Heart right ventricle (tissue), 16 donors: ENCODE results near the gene BRD4. TPM values are rescaled to one million over a fixed set of nuclear protein-coding genes. Genes with fewer than 3 reads are reported as not detected.

Experiments
- ATAC-seq, 8 donors: fragments of 200-7000 bp; cut with Tn5 transposase; one replicate each; pipeline ENCODE4 v1.9.1; 2020; ENCODE audit warnings: mild to moderate bottlenecking in 8 of 8, moderate library complexity in 8 of 8, moderate number of reproducible peaks in 1 of 8
- DNase-seq, 2 donors: peaks; one replicate each; pipeline ENCODE4 v3.0.0-alpha.2; 2020
- H3K27ac ChIP-seq, 10 donors: fragments of 200-600 bp; sonication (generic) in 2 of 10; one replicate each; pipeline versions ENCODE4 v1.5.0 to v1.8.0; 2020 to 2022; ENCODE audit warnings: mild to moderate bottlenecking in 3 of 10
- H3K27me3 ChIP-seq, 7 donors: fragments of 200-600 bp; one replicate each; pipeline ENCODE4 v1.8.0; 2021 to 2022; ENCODE audit warnings: mild to moderate bottlenecking in 2 of 7
- H3K36me3 ChIP-seq, 9 donors: fragments of 200-600 bp; sonication (generic) in 1 of 9; one replicate each; pipeline versions ENCODE4 v1.5.0 to v1.8.0; 2020 to 2022; ENCODE audit warnings: mild to moderate bottlenecking in 2 of 9
- H3K4me1 ChIP-seq, 9 donors: fragments of 200-600 bp; sonication (generic) in 1 of 9; one replicate each; pipeline versions ENCODE4 v1.5.0 to v1.8.0; 2020 to 2022; ENCODE audit warnings: mild to moderate bottlenecking in 4 of 9
- H3K4me3 ChIP-seq, 10 donors: fragments of 200-600 bp; sonication (generic) in 2 of 10; one replicate each; pipeline versions ENCODE4 v1.5.0 to v1.8.0; 2020 to 2022; ENCODE audit warnings: mild to moderate bottlenecking in 7 of 10, moderate library complexity in 2 of 10
- H3K9me3 ChIP-seq, 11 donors: fragments of 200-600 bp in 10 of 11; sonication (generic) in 2 of 11; one replicate each; pipeline versions ENCODE4 v1.5.0 to v1.8.0; 2013 to 2022; ENCODE audit warnings: mild to moderate bottlenecking in 2 of 11, control low read depth in 1 of 11, moderate library complexity in 1 of 11
- WGBS, 2 donors: extraction: QIAGEN DNeasy Blood & Tissue Kit; methylation state at CpG; one replicate each; pipeline ENCODE4 v1.1.7; 2013; ENCODE audit warnings: inconsistent platforms in 1 of 2; 5-methylcytosine and 5-hydroxymethylcytosine counted together
- intact Hi-C, 10 donors: fragments of 100-400 bp; cut with DNase I; formaldehyde crosslinking; loops; one replicate each; pipeline versions ENCODE4 v1.11.1 to v1.14.2; 2022
- polyA plus RNA-seq, 2 donors: library from polyadenylated mRNA; stranded (reverse); fragments of 200-250 nt; gene quantifications; one replicate each; pipeline ENCODE4 v1.2.3, GENCODE V29; 2013
- total RNA-seq, 10 donors: library from RNA; stranded (reverse); fragmentation: NEBNext Ultra II Directional in 3 of 10; extraction: Animal tissue kit (Norgen Biotek cat#: 25700) in 3 of 10; gene quantifications; one replicate each; pipeline versions ENCODE4 v1.2.1 to v1.2.4, GENCODE V29; 2021 to 2023
- TF ChIP-seq, protein P1 (sequence below), 9 donors: fragments of 200-600 bp; sonication (generic) in 2 of 9; IDR thresholded peaks; one replicate each; pipeline versions ENCODE4 v1.5.0 to v1.8.0; 2021 to 2022; ENCODE audit warnings: antibody characterized with exemption in 9 of 9, mild to moderate bottlenecking in 5 of 9, moderate library complexity in 1 of 9
- donor health status: Arrhythmogenic right ventricular cardiomyopathy.
- donor health status: ischemic (EF 13 %, LVEDD 7.1; RV severe dilation, severe dysfunction).
- donor health status: healthy with polysubstance abuse.
- donor health status: DM: no; HTN: yes; CAD: no.
- donor health status: DM: no; HTN: no; CAD: no.
- donor health status: ischemic (EF 25% LVEDD 6.9; RV normal size, moderate dysfunction).
- donor health status: ischemic (EF 25% LVEDD 5.7; RV mildly dilated, moderate dysfunction).
- donor health status: healthy.
- donor health status: DM: yes; HTN: yes; CAD: no.
- donor health status: Ischemic cardiomyopathy.
- donor health status: ischemic (EF 35%, LVEDD 5.7; RV mildly dilated, moderate dysfunction).
- donor health status: nonischemic (EF 11% LVEDD 7.7; RV severe dilation, severe dysfunction).
- donor health status: DM: yes; HTN: yes; CAD: no.
- donor health status: PGD.
- donor health status: ischemic (EF 29% LVEDD 5.4; RV normal size, mild dysfunction).
- donor health status: nonischemic (EF 23%, LVEDD 6.1; RV moderate dilation, normal function).

The BRD4 gene
- total and polyA plus RNA-seq, 12 donors, result 31.2 to 85.1 (median 53.6) TPM

DNA sequence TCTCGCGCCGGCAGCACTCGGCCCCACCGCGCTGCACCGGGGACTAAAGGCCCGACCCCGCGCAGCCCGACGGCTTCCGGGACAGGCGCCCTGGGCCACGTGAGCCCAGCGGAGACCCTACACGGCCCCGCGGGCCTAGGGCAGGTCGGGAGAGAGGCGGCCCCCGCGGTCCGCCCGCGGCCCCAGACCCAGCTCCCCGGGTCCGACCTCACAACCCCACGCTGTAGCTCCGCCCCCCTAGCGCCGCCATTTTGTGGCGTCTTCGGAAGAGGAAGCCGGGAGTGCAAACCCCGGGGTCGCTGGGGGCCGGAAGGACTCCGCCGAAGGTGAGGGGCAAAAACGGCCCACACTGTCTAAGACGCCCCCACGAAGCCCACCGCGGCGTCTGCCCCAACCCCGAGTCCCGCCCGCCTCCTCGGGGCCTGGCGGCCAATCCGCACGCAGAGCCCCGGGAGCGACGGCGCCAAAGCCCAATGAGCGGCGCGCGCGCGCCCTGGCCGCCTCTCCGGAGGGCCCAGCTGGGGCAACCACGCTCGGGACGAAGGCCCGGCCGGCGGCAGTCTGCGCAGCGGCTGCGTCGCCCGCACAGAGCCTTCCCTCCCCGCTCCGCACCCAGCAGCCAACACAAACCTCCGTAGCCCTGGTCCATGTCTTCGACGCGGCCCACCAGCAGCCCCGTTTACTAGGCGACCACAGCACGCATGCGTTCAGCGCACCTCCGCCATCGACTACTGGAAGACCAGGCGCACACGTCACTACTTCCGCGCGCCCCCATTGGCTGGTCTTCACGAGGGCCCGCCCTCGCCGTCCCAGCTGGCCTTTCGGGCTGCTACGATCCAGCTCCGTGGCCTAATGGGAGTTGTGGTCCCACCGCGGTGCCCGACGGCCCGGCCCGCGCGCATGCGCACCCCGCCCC, 47.0 kb upstream of the BRD4 start, which contains the start of gene AKAP8:
Gene AKAP8 (minus strand): TSS at position 705 of the 916 bp plus-strand sequence. CDS start 56 bp downstream, at position 649.
- Histone ChIP-seq H3K9me3 (no peaks in the 10 kb centered on the region), H3K4me3 (peak within 1 kb of the TSS; percentile 58 to 99 (median 90)), H3K27me3 (no peaks in the 10 kb centered on the region), H3K27ac (peak within 1 kb of the TSS; percentile 93 to 99 (median 98)), H3K4me1 (peaks cover 26 to 49% (median 47%) of the 10 kb centered on the region in 9 donors), H3K36me3 (peaks cover 0 to 21% (median 0%) of the 10 kb centered on the region in 9 donors)
- intact Hi-C loops, result loop anchor here in 5 of 10 donors (2.0 to 10.0 kb wide), 9 partner anchors 38 to 175 kb away; partner anchors contain the start of genes AKAP8L (in 2 of the 5), BRD4 (in 2 of the 5) and WIZ (in 1 of the 5)
- WGBS, 2 donors, result 0 to 1% methylated on average over 109 to 111 of the region's 111 CpGs
- TF ChIP-seq, protein P1, sequence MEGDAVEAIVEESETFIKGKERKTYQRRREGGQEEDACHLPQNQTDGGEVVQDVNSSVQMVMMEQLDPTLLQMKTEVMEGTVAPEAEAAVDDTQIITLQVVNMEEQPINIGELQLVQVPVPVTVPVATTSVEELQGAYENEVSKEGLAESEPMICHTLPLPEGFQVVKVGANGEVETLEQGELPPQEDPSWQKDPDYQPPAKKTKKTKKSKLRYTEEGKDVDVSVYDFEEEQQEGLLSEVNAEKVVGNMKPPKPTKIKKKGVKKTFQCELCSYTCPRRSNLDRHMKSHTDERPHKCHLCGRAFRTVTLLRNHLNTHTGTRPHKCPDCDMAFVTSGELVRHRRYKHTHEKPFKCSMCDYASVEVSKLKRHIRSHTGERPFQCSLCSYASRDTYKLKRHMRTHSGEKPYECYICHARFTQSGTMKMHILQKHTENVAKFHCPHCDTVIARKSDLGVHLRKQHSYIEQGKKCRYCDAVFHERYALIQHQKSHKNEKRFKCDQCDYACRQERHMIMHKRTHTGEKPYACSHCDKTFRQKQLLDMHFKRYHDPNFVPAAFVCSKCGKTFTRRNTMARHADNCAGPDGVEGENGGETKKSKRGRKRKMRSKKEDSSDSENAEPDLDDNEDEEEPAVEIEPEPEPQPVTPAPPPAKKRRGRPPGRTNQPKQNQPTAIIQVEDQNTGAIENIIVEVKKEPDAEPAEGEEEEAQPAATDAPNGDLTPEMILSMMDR (IDR thresholded peaks at IDR 0.05), result no peak
- DNase-seq (peak; percentile 98 to 99), ATAC-seq (peak; percentile 94 to 97 (median 97))

DNA sequence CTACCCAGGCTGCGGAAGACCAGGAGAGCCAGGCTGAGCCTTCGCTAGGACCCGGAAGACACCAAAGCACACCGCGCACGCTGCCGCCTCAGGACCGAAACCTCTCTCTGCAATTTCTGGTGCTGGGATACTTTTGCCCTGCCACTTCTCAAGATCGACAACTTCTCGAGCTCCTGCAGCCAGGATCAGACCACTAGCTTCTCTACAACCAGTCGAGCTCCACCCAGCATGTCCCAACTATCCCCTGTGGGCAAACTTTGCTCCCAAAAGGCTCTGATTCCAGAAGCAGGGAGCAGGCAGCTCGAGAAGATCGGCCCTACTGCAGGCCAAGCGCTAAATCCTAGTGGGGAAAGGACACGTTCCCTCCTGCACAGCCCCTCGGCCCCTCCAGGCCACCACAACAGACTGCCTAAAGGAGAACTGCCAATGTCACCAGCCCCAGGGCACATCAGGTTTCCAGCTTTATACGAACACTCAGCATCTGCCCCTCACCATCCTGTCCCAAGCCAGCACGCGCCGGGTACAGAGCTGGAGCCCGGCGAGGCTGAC, 46.3 kb upstream of the BRD4 start:
- TF ChIP-seq, protein P1 (IDR thresholded peaks at IDR 0.05), result no peak
- Histone ChIP-seq H3K27me3 (no peaks in the 10 kb centered on the region), H3K27ac (peak overlapping the region; percentile 93 to 99 (median 98)), H3K4me1 (peaks cover 33 to 57% (median 54%) of the 10 kb centered on the region in 9 donors), H3K4me3 (peak overlapping the region; percentile 58 to 99 (median 90)), H3K9me3 (no peaks in the 10 kb centered on the region), H3K36me3 (peaks cover 0 to 27% (median 0%) of the 10 kb centered on the region in 9 donors)
- DNase-seq (no peak), ATAC-seq (peak in 1 of 8 donors; percentile 22)
- WGBS, 2 donors, result 0 to 1% methylated on average over 22 of the region's 22 CpGs
- intact Hi-C loops, result loop anchor here in 5 of 10 donors (2.0 to 10.0 kb wide), 9 partner anchors 39 to 176 kb away; partner anchors contain the start of genes AKAP8L (in 2 of the 5), BRD4 (in 2 of the 5) and WIZ (in 1 of the 5)

DNA sequence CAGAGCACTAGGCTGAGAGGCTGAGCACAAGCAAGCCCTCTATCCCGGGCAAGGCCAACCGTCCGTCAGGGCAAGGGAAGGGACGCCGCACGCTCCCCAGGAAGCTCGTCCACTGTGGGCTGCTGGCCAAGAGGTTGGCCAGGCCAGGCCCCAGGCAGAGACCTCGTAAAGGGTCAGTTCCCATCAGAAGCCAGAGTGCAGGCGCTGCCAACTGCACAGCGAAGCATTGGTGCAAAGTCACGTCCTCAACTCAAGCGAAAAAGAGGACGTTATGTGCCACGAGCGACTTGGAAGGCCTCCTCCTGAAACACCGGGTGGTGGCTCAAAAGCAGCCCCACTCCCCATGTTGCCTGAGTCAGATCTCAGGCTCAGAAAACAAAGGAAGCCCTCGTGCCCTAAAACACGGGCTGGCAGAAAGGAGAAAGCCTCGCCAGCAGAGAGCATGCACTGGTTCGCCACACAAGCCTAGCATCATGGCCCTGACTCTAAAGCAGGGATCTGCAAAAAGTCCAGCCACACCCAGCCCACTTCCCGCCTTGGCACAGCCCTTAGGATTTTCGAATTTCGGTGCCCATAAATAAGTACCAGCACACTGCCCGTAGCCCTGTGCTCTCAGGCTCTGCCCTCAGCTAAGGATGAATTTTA, 42.6 kb upstream of the BRD4 start:
- H3K4me3 ChIP-seq, result peak overlapping the region in 7 of 10 donors; percentile 11 to 26 (median 16)
- intact Hi-C loops, result loop anchor here in 5 of 10 donors (5.0 to 10.0 kb wide), 7 partner anchors 42 to 180 kb away; partner anchors contain the start of genes BRD4 (in 3 of the 5), AKAP8L (in 1 of the 5) and WIZ (in 1 of the 5)
- no peaks in the 10 kb centered on the region for H3K27me3 ChIP-seq
- TF ChIP-seq, protein P1 (IDR thresholded peaks at IDR 0.05), result no peak
- ATAC-seq (peak in 7 of 8 donors; percentile 7 to 66 (median 43)), DNase-seq (peak; percentile 51 to 81)
- peaks cover 11 to 50% (median 30%) of the 10 kb centered on the region in 9 donors for H3K36me3 ChIP-seq
- peak overlapping the region; percentile 16 to 88 (median 68) for H3K27ac ChIP-seq
- 21 to 31% methylated on average over 24 of the region's 24 CpGs for WGBS, 2 donors
- H3K9me3 ChIP-seq, result no peaks in the 10 kb centered on the region
- H3K4me1 ChIP-seq, result peaks cover 34 to 71% (median 54%) of the 10 kb centered on the region in 9 donors
